Measurements from ENCODE around the gene HLA-DQA2.
"Not testable (repeated sequence)": the region's sequence is repeated elsewhere in the genome, so short reads cannot be mapped to it uniquely, and the experiment has no call there.

Gene HLA-DQA2

GRCh38 chr6:32742374-32742773 lies 1.2 kb downstream of the HLA-DQA2 start:
- Histone ChIP-seq H3K36me3 (ENCODE audit: control insufficient read depth in 2 of 2, insufficient read depth in 2 of 2, low read length in 2 of 2) (no peaks in the 10 kb centered on the region), H3K27me3 (ENCODE audit: control insufficient read depth in 1 of 2, insufficient read depth in 2 of 2, low read length in 2 of 2) (peaks cover 4% of the 10 kb centered on the region in 2 donors), H3K4me3 (ENCODE audit: low read length in 2 of 2) (no peak overlapping the region), H3K4me1 (ENCODE audit: control insufficient read depth, insufficient read depth, low read length) (no peaks in the 10 kb centered on the region), H3K27ac (ENCODE audit: low read length) (no peak overlapping the region), H3K9ac (ENCODE audit: low read length in 2 of 2) (no peak overlapping the region), H3K9me3 (ENCODE audit: control insufficient read depth in 2 of 2, low read length in 2 of 2) (no peaks in the 10 kb centered on the region)

- no peak overlapping the region for H3K9ac ChIP-seq (ENCODE audit: low read length in 2 of 2)
- H3K36me3 ChIP-seq (ENCODE audit: control insufficient read depth in 2 of 2, insufficient read depth in 2 of 2, low read length in 2 of 2): no peaks in the 10 kb centered on the region
- H3K4me1 ChIP-seq (ENCODE audit: control insufficient read depth, insufficient read depth, low read length): no peaks in the 10 kb centered on the region
- H3K27ac ChIP-seq (ENCODE audit: low read length): no peak overlapping the region
- H3K27me3 ChIP-seq (ENCODE audit: control insufficient read depth in 1 of 2, insufficient read depth in 2 of 2, low read length in 2 of 2): peaks cover 4% of the 10 kb centered on the region in 2 donors
- H3K9me3 ChIP-seq (ENCODE audit: control insufficient read depth in 2 of 2, low read length in 2 of 2): no peaks in the 10 kb centered on the region
- H3K4me3 ChIP-seq (ENCODE audit: low read length in 2 of 2): no peak overlapping the region
Measured at GRCh38 chr6:32744776-32745175, 3.6 kb downstream of the HLA-DQA2 start.

GRCh38 chr6:32745649-32746048 lies 4.5 kb downstream of the HLA-DQA2 start:
- H3K9ac ChIP-seq (ENCODE audit: low read length in 2 of 2); H3K27ac ChIP-seq (ENCODE audit: low read length); H3K27me3 ChIP-seq (ENCODE audit: control insufficient read depth in 1 of 2, insufficient read depth in 2 of 2, low read length in 2 of 2); H3K9me3 ChIP-seq (ENCODE audit: control insufficient read depth in 2 of 2, low read length in 2 of 2); H3K4me3 ChIP-seq (ENCODE audit: low read length in 2 of 2); H3K4me1 ChIP-seq (ENCODE audit: control insufficient read depth, insufficient read depth, low read length); H3K36me3 ChIP-seq (ENCODE audit: control insufficient read depth in 2 of 2, insufficient read depth in 2 of 2, low read length in 2 of 2): not testable (repeated sequence)

DNA sequence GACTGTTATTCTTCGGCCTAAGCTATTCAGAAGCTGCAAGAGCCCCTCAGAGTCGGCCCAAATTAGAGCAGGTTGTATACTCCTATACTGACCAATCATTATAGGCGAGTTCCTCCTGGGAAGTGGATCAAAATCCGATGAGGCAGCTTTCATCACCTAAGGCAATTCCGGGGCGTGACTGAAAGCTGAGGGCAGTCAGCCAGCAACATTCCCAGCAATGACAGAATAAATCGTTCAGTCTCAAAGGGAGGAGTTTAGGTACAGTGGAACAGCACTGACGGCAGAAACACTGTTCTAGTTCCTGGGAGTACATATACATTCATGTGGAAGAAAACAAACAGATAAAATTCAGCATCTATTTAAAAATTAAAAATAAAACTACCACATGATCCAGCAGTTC lies 11.4 kb downstream of the HLA-DQA2 start:
- Histone ChIP-seq H3K4me1 (ENCODE audit: control insufficient read depth, insufficient read depth, low read length) (no peaks in the 10 kb centered on the region), H3K27ac (ENCODE audit: low read length) (no peak overlapping the region), H3K36me3 (ENCODE audit: control insufficient read depth in 2 of 2, insufficient read depth in 2 of 2, low read length in 2 of 2) (no peaks in the 10 kb centered on the region), H3K27me3 (ENCODE audit: control insufficient read depth in 1 of 2, insufficient read depth in 2 of 2, low read length in 2 of 2) (peaks cover 2 to 5% of the 10 kb centered on the region in 2 donors), H3K9me3 (ENCODE audit: control insufficient read depth in 2 of 2, low read length in 2 of 2) (no peaks in the 10 kb centered on the region), H3K4me3 (ENCODE audit: low read length in 2 of 2) (no peak overlapping the region), H3K9ac (ENCODE audit: low read length in 2 of 2) (no peak overlapping the region)

GRCh38 chr6:32759669-32760068 lies 18.5 kb downstream of the HLA-DQA2 start:
- Histone ChIP-seq H3K27me3 (ENCODE audit: control insufficient read depth in 1 of 2, insufficient read depth in 2 of 2, low read length in 2 of 2) (peaks cover 9 to 12% of the 10 kb centered on the region in 2 donors), H3K4me1 (ENCODE audit: control insufficient read depth, insufficient read depth, low read length) (no peaks in the 10 kb centered on the region), H3K9ac (ENCODE audit: low read length in 2 of 2) (no peak overlapping the region), H3K27ac (ENCODE audit: low read length) (no peak overlapping the region), H3K36me3 (ENCODE audit: control insufficient read depth in 2 of 2, insufficient read depth in 2 of 2, low read length in 2 of 2) (no peaks in the 10 kb centered on the region), H3K4me3 (ENCODE audit: low read length in 2 of 2) (no peak overlapping the region), H3K9me3 (ENCODE audit: control insufficient read depth in 2 of 2, low read length in 2 of 2) (no peaks in the 10 kb centered on the region)

DNA sequence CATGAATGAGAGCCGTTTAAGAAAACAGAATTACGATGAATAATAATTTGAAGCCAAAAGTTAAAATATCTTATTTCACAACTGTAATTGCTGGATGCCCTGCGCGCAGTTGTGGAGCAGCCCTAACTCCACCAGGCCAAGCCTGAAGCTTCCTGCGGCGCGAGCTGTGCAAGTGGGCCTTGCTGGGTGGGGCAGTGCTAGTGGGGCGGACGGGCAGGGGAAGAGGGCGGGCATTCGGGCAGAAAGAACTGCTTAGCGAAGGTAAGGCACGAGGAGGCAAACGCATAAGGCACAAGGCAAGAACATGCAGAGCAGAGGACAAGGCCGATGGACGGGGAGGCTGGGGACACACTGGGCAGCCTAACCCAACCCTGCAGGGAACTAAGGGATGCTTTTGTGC lies 19.9 kb downstream of the HLA-DQA2 start:
- H3K9me3 ChIP-seq (ENCODE audit: control insufficient read depth in 2 of 2, low read length in 2 of 2): no peaks in the 10 kb centered on the region
- H3K27me3 ChIP-seq (ENCODE audit: control insufficient read depth in 1 of 2, insufficient read depth in 2 of 2, low read length in 2 of 2): peaks cover 10 to 12% of the 10 kb centered on the region in 2 donors

DNA sequence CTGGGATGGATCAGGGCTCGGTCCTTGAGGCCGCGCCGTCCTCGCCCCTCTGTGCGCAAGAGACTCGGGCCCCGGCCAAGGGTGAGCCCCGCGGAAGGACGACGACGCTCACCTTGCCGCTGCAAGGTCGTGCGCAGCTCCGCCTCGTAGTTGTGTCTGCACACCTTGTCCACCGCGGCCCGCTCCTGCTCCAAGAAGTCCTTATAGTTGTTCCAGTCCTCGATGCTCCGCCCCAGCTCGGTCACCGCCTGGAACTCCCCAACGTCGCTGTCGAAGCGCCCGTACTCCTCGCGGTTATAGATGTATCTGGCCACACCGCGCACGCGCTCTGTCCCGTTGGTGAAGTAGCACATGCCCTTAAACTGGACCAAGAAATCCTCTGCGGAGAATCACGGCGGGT lies 20.4 kb downstream of the HLA-DQA2 start:
- H3K4me3 ChIP-seq (ENCODE audit: low read length in 2 of 2): no peak overlapping the region
- H3K27ac ChIP-seq (ENCODE audit: low read length): no peak overlapping the region
- no peak overlapping the region for H3K9ac ChIP-seq (ENCODE audit: low read length in 2 of 2)
- H3K36me3 ChIP-seq (ENCODE audit: control insufficient read depth in 2 of 2, insufficient read depth in 2 of 2, low read length in 2 of 2): no peaks in the 10 kb centered on the region
- no peaks in the 10 kb centered on the region for H3K4me1 ChIP-seq (ENCODE audit: control insufficient read depth, insufficient read depth, low read length)
- peaks cover 10 to 14% of the 10 kb centered on the region in 2 donors for H3K27me3 ChIP-seq (ENCODE audit: control insufficient read depth in 1 of 2, insufficient read depth in 2 of 2, low read length in 2 of 2)
- H3K9me3 ChIP-seq (ENCODE audit: control insufficient read depth in 2 of 2, low read length in 2 of 2): no peaks in the 10 kb centered on the region

More for the DNA sequence above, 19.9 kb downstream of the HLA-DQA2 start:
- Histone ChIP-seq H3K27ac (ENCODE audit: low read length) (no peak overlapping the region), H3K4me1 (ENCODE audit: control insufficient read depth, insufficient read depth, low read length) (no peaks in the 10 kb centered on the region), H3K36me3 (ENCODE audit: control insufficient read depth in 2 of 2, insufficient read depth in 2 of 2, low read length in 2 of 2) (no peaks in the 10 kb centered on the region), H3K4me3 (ENCODE audit: low read length in 2 of 2) (no peak overlapping the region), H3K9ac (ENCODE audit: low read length in 2 of 2) (no peak overlapping the region)

- no peaks in the 10 kb centered on the region for H3K9me3 ChIP-seq (ENCODE audit: control insufficient read depth in 2 of 2, low read length in 2 of 2)
- H3K9ac ChIP-seq (ENCODE audit: low read length in 2 of 2): no peak within 1 kb of the TSS
- peaks cover 8 to 20% of the 10 kb centered on the region in 2 donors for H3K27me3 ChIP-seq (ENCODE audit: control insufficient read depth in 1 of 2, insufficient read depth in 2 of 2, low read length in 2 of 2)
- H3K27ac ChIP-seq (ENCODE audit: low read length): no peak within 1 kb of the TSS
- H3K4me3 ChIP-seq (ENCODE audit: low read length in 2 of 2): no peak within 1 kb of the TSS
- H3K36me3 ChIP-seq (ENCODE audit: control insufficient read depth in 2 of 2, insufficient read depth in 2 of 2, low read length in 2 of 2): no peaks in the 10 kb centered on the region
- no peaks in the 10 kb centered on the region for H3K4me1 ChIP-seq (ENCODE audit: control insufficient read depth, insufficient read depth, low read length)
Measured at GRCh38 chr6:32763421-32763820, 22.2 kb downstream of the HLA-DQA2 start, which contains the start of gene HLA-DQB2. Gene HLA-DQB2, minus strand, starts transcription at chr6:32763532. Its CDS starts 62 bp downstream, at chr6:32763470.

DNA sequence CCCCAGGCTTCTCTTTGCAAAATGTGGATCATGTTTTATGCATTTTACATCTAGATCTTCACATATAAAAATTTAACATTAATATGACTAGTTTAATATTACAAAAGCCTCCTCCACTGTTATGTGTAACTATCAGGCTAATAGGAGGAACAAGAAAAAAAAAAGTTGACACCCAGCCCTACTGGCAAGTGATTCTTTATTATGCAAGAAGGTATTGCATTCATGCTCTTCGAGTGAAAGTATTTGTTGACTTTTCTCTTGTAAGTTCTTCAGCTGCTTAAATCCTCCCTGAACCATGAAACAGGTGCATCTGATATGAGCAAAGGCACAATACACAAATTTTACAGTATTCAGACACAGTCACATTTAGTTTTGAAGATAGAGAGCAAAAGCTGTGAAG lies 22.9 kb downstream of the HLA-DQA2 start:
- Histone ChIP-seq H3K27ac (ENCODE audit: low read length) (no peak overlapping the region), H3K9me3 (ENCODE audit: control insufficient read depth in 2 of 2, low read length in 2 of 2) (no peaks in the 10 kb centered on the region), H3K36me3 (ENCODE audit: control insufficient read depth in 2 of 2, insufficient read depth in 2 of 2, low read length in 2 of 2) (no peaks in the 10 kb centered on the region), H3K4me1 (ENCODE audit: control insufficient read depth, insufficient read depth, low read length) (no peaks in the 10 kb centered on the region), H3K9ac (ENCODE audit: low read length in 2 of 2) (no peak overlapping the region), H3K4me3 (ENCODE audit: low read length in 2 of 2) (no peak overlapping the region), H3K27me3 (ENCODE audit: control insufficient read depth in 1 of 2, insufficient read depth in 2 of 2, low read length in 2 of 2) (peaks cover 8 to 20% of the 10 kb centered on the region in 2 donors)

- no peak overlapping the region for H3K4me3 ChIP-seq (ENCODE audit: low read length in 2 of 2)
- no peaks in the 10 kb centered on the region for H3K4me1 ChIP-seq (ENCODE audit: control insufficient read depth, insufficient read depth, low read length)
- H3K9me3 ChIP-seq (ENCODE audit: control insufficient read depth in 2 of 2, low read length in 2 of 2): no peaks in the 10 kb centered on the region
- no peak overlapping the region for H3K27ac ChIP-seq (ENCODE audit: low read length)
- H3K27me3 ChIP-seq (ENCODE audit: control insufficient read depth in 1 of 2, insufficient read depth in 2 of 2, low read length in 2 of 2): peaks cover 4 to 5% of the 10 kb centered on the region in 2 donors
- H3K9ac ChIP-seq (ENCODE audit: low read length in 2 of 2): no peak overlapping the region
- no peaks in the 10 kb centered on the region for H3K36me3 ChIP-seq (ENCODE audit: control insufficient read depth in 2 of 2, insufficient read depth in 2 of 2, low read length in 2 of 2)
Measured at GRCh38 chr6:32772656-32773055, 31.5 kb downstream of the HLA-DQA2 start.

DNA sequence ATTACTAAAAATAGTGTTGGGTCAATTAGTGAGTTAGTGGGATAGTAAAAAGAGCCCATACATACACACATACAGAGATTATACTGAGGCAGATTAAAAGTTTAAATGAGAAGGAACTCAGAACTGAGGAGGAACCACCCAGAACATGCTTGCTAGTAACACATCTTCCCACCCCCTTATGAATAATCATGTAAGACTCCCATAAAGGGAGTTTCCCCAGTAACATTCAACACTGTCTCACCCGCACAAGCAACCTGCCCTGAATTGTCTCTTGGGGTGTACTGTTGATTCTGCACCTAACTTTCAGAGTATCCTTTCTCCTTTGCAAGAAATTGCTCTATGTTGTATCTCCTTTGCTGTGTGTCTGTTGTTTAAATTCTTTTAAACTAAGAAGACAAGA lies 33.2 kb downstream of the HLA-DQA2 start:
- H3K4me3 ChIP-seq (ENCODE audit: low read length in 2 of 2): no peak overlapping the region
- H3K9me3 ChIP-seq (ENCODE audit: control insufficient read depth in 2 of 2, low read length in 2 of 2): no peaks in the 10 kb centered on the region
- no peak overlapping the region for H3K27ac ChIP-seq (ENCODE audit: low read length)
- H3K27me3 ChIP-seq (ENCODE audit: control insufficient read depth in 1 of 2, insufficient read depth in 2 of 2, low read length in 2 of 2): peaks cover 3 to 4% of the 10 kb centered on the region in 2 donors
- H3K36me3 ChIP-seq (ENCODE audit: control insufficient read depth in 2 of 2, insufficient read depth in 2 of 2, low read length in 2 of 2): no peaks in the 10 kb centered on the region
- H3K4me1 ChIP-seq (ENCODE audit: control insufficient read depth, insufficient read depth, low read length): no peaks in the 10 kb centered on the region
- H3K9ac ChIP-seq (ENCODE audit: low read length in 2 of 2): no peak overlapping the region
